ENCODE results near the gene GYPB.

DNA sequence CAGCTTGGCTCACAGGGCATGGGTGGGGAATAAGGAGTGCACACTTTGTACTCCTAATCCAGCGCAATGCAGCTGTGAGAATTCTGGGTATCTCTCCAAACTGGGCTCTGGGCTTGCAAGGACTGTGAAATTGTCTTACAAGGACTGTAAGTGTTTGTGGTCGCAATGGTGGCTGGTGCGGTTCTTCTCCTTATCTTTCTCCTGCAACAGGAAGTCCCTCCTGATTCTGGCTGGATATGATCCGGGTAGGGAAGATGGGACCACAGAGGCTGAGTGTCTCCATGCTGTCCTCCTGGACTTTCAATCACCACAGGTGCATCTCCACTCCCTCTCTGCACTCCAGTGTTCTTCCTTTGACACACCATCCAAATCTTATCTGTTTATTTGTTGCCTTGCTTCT lies 58.1 kb downstream of the GYPB start:
- TF ChIP-seq, protein P1, sequence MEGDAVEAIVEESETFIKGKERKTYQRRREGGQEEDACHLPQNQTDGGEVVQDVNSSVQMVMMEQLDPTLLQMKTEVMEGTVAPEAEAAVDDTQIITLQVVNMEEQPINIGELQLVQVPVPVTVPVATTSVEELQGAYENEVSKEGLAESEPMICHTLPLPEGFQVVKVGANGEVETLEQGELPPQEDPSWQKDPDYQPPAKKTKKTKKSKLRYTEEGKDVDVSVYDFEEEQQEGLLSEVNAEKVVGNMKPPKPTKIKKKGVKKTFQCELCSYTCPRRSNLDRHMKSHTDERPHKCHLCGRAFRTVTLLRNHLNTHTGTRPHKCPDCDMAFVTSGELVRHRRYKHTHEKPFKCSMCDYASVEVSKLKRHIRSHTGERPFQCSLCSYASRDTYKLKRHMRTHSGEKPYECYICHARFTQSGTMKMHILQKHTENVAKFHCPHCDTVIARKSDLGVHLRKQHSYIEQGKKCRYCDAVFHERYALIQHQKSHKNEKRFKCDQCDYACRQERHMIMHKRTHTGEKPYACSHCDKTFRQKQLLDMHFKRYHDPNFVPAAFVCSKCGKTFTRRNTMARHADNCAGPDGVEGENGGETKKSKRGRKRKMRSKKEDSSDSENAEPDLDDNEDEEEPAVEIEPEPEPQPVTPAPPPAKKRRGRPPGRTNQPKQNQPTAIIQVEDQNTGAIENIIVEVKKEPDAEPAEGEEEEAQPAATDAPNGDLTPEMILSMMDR (IDR thresholded peaks at IDR 0.05) = no peak
- no peak for TF ChIP-seq POLR2AphosphoS5 (IDR thresholded peaks at IDR 0.05)

All from gastroesophageal sphincter (tissue), 3 donors.